ENCODE measurements around the gene CUEDC1.
A peak's percentile ranks its signal among the peaks of the same experiment; 100 is the strongest.
"Not testable (repeated sequence)": the region's sequence is repeated elsewhere in the genome, so short reads cannot be mapped to it uniquely, and the experiment has no call there.

Gene CUEDC1

GRCh38 chr17:57858838-57859237 is 96.4 kb downstream of the CUEDC1 start:
- DNase-seq, result no peak

GRCh38 chr17:57856792-57857620 is 98.2 kb downstream of the CUEDC1 start:
- no peak for DNase-seq

GRCh38 chr17:57855391-57856035 is 99.7 kb downstream of the CUEDC1 start:
- no peak for DNase-seq

- no peak for DNase-seq
These were observed 101.5 kb downstream of the CUEDC1 start for GRCh38 chr17:57853695-57854094.

- DNase-seq, result no peak
These were observed 102.3 kb downstream of the CUEDC1 start for GRCh38 chr17:57852955-57853328.

GRCh38 chr17:57852092-57852954 is 102.9 kb downstream of the CUEDC1 start:
- DNase-seq, result no peak

- DNase-seq, result peak; percentile 98
These were observed 105.1 kb downstream of the CUEDC1 start, which contains the start of gene MRPS23 for GRCh38 chr17:57849874-57850754. TSS of gene MRPS23 (minus strand) at chr17:57850044. CDS start at chr17:57850010, 34 bp downstream.

GRCh38 chr17:57849163-57849873 is 105.9 kb downstream of the CUEDC1 start:
- DNase-seq, result no peak

GRCh38 chr17:57846056-57846945 is 108.9 kb downstream of the CUEDC1 start:
- DNase-seq, result not testable (repeated sequence)

GRCh38 chr17:57842280-57842679 is 112.9 kb downstream of the CUEDC1 start:
- no peak for DNase-seq

- no peak for DNase-seq
These were observed 115.7 kb downstream of the CUEDC1 start for GRCh38 chr17:57839571-57839923.

GRCh38 chr17:57838857-57839570 is 116.2 kb downstream of the CUEDC1 start:
- DNase-seq, result no peak

GRCh38 chr17:57838453-57838852 is 116.8 kb downstream of the CUEDC1 start:
- no peak for DNase-seq

GRCh38 chr17:57835333-57835900 is 119.8 kb downstream of the CUEDC1 start:
- DNase-seq, result no peak

- DNase-seq, result no peak
These were observed 121.0 kb downstream of the CUEDC1 start for GRCh38 chr17:57834146-57834741.

GRCh38 chr17:57833179-57833939 is 121.9 kb downstream of the CUEDC1 start:
- peak; percentile 77 for DNase-seq

GRCh38 chr17:57832314-57833178 is 122.7 kb downstream of the CUEDC1 start:
- peak; percentile 80 for DNase-seq

All from inflammatory macrophage treated with lipopolysaccharide for 4 hours (primary cell).